ENCODE data around the gene PIH1D1. TPM values are rescaled to one million over a fixed set of nuclear protein-coding genes. Genes with fewer than 3 reads are reported as not detected.

The PIH1D1 gene
- total RNA-seq, 2 donors from 2014 or later: 80.8 to 103 TPM

- H3K9ac ChIP-seq (ENCODE audit: low read depth in 2 of 2, low read length in 2 of 2): no peak overlapping the region
- no peak for DNase-seq
- no peaks in the 10 kb centered on the region for H3K4me1 ChIP-seq
- H3K27ac ChIP-seq: no peak overlapping the region
- H3K36me3 ChIP-seq: no peaks in the 10 kb centered on the region
- no peak for TF ChIP-seq CTCF (IDR thresholded peaks at IDR 0.05)
- no peaks in the 10 kb centered on the region for H3K27me3 ChIP-seq
- no peaks in the 10 kb centered on the region for H3K9me3 ChIP-seq
- no peak overlapping the region for H3K4me3 ChIP-seq
- intact Hi-C loops (cut with DNase I): no loop called here
Observed at GRCh38 chr19:49396738-49397505, 54.7 kb downstream of the PIH1D1 start.

Small RNA genes lying within 50 kb of the gene (microRNA-seq; reads per million reads assigned to microRNA genes)
- gene MIR150: 726 reads per million, percentile 76 among the genes with 10 or more reads in this experiment

Other genes with a start within 250 kb of the PIH1D1 start
- gene SLC6A16, start 126.6 kb downstream of the PIH1D1 start, total RNA-seq: under 1 TPM; 0.17 to 0.82 TPM
- 1 to 10 TPM; 7.4 to 8.6 TPM for gene CD37, start 116.4 kb downstream of the PIH1D1 start, total RNA-seq
- 10 to 100 TPM; 17.0 to 17.7 TPM for gene TEAD2, start 89.4 kb downstream of the PIH1D1 start, total RNA-seq
- gene DKKL1, start 87.9 kb downstream of the PIH1D1 start, total RNA-seq: not detected
- not detected for gene KASH5, start 63.6 kb downstream of the PIH1D1 start, total RNA-seq
- gene PTH2, start 28.4 kb downstream of the PIH1D1 start, total RNA-seq: not detected
- gene GFY, start 26.4 kb downstream of the PIH1D1 start, total RNA-seq: not detected
- gene SLC17A7, start 10.3 kb downstream of the PIH1D1 start, total RNA-seq: under 1 TPM; 0.21 to 0.25 TPM
- gene ALDH16A1, start 1.4 kb upstream of the PIH1D1 start, total RNA-seq: 10 to 100 TPM; 22.6 to 57.9 TPM
- 1 to 10 TPM; 2.9 to 4.9 TPM for gene FLT3LG, start 22.4 kb upstream of the PIH1D1 start, total RNA-seq
- 1,000 to 10,000 TPM; 2,431 to 2,528 TPM for gene RPL13A, start 35.8 kb upstream of the PIH1D1 start, total RNA-seq
- gene RPS11, start 44.6 kb upstream of the PIH1D1 start, total RNA-seq: 1,000 to 10,000 TPM; 1,734 to 1,870 TPM
- 100 to 1,000 TPM; 285 to 621 TPM for gene FCGRT, start 60.8 kb upstream of the PIH1D1 start, total RNA-seq
- 10 to 100 TPM; 16.9 to 55.1 TPM for gene RCN3, start 76.2 kb upstream of the PIH1D1 start, total RNA-seq
- gene NOSIP, start 128.7 kb upstream of the PIH1D1 start, total RNA-seq: 10 to 100 TPM; 63.2 to 91.2 TPM
- 10 to 100 TPM; 16.2 to 20.2 TPM for gene PRRG2, start 129.5 kb upstream of the PIH1D1 start, total RNA-seq
- 10 to 100 TPM; 17.5 to 33.1 TPM for gene PRR12, start 139.4 kb upstream of the PIH1D1 start, total RNA-seq
- 10 to 100 TPM; 45.7 to 62.2 TPM for gene RRAS, start 188.3 kb upstream of the PIH1D1 start, total RNA-seq
- gene SCAF1, start 190.4 kb upstream of the PIH1D1 start, total RNA-seq: 10 to 100 TPM; 54.2 to 85.7 TPM
- 100 to 1,000 TPM in 1 of 2 donors, 10 to 100 TPM in 1; 62.9 to 190 TPM for gene IRF3, start 214.0 kb upstream of the PIH1D1 start, total RNA-seq
- 10 to 100 TPM; 17.4 to 60.9 TPM for gene BCL2L12, start 214.1 kb upstream of the PIH1D1 start, total RNA-seq
- gene PRMT1, start 225.5 kb upstream of the PIH1D1 start, total RNA-seq: 100 to 1,000 TPM in 1 of 2 donors, 10 to 100 TPM in 1; 81.3 to 177 TPM
- gene ADM5, start 237.8 kb upstream of the PIH1D1 start, total RNA-seq: 1 to 10 TPM in 1 of 2 donors, under 1 TPM in 1; 0.24 to 2.0 TPM
- gene CPT1C, start 239.3 kb upstream of the PIH1D1 start, total RNA-seq: 1 to 10 TPM; 1.2 to 2.0 TPM

Measured in colonic mucosa (tissue), 4 donors.